HG02981 (cell line): ENCODE results near the gene TCF23.
"Not testable (repeated sequence)": the region's sequence is repeated elsewhere in the genome, so short reads cannot be mapped to it uniquely, and the experiment has no call there.

Source experiments
- ATAC-seq: cut with Tn5 transposase; IDR thresholded peaks from one replicate; pipeline ENCODE4 v1.9.1; 2021; ENCODE audit warnings: mild to moderate bottlenecking, moderate library complexity; ENCODE audit not compliant: unreplicated experiment

The TCF23 gene

GRCh38 chr2:27148801-27149439, at the start of gene TCF23:
TSS of gene TCF23 (plus strand) at chr2:27149004. CDS start at chr2:27149134, 130 bp downstream.
- ATAC-seq, result no peak

GRCh38 chr2:27099334-27099955, 49.4 kb upstream of the TCF23 start:
- no peak for ATAC-seq

GRCh38 chr2:27100036-27100435, 48.8 kb upstream of the TCF23 start:
- no peak for ATAC-seq

GRCh38 chr2:27102329-27102728, 46.5 kb upstream of the TCF23 start:
- no peak for ATAC-seq

GRCh38 chr2:27105981-27106380, 42.8 kb upstream of the TCF23 start:
- no peak for ATAC-seq

GRCh38 chr2:27108221-27108620, 40.6 kb upstream of the TCF23 start:
- no peak for ATAC-seq

- no peak for ATAC-seq
Measured at GRCh38 chr2:27109083-27109482, 39.7 kb upstream of the TCF23 start.

GRCh38 chr2:27110603-27111352, 38.0 kb upstream of the TCF23 start:
- not testable (repeated sequence) for ATAC-seq

- ATAC-seq, result not testable (repeated sequence)
Measured at GRCh38 chr2:27111392-27112078, 37.3 kb upstream of the TCF23 start.

GRCh38 chr2:27115519-27115918, 33.3 kb upstream of the TCF23 start:
- no peak for ATAC-seq

- ATAC-seq, result no peak
Measured at GRCh38 chr2:27117995-27118524, 30.7 kb upstream of the TCF23 start.

GRCh38 chr2:27118525-27119329, 30.1 kb upstream of the TCF23 start, which contains the start of gene CGREF1:
TSS of gene CGREF1 (minus strand) at chr2:27119128. CDS start at chr2:27104366, 14,762 bp downstream.
- no peak for ATAC-seq

GRCh38 chr2:27119330-27119670, 29.5 kb upstream of the TCF23 start:
- not testable (repeated sequence) for ATAC-seq

GRCh38 chr2:27121906-27122305, 26.9 kb upstream of the TCF23 start:
- ATAC-seq, result no peak

GRCh38 chr2:27122791-27123190, 26.0 kb upstream of the TCF23 start:
- ATAC-seq, result no peak

GRCh38 chr2:27123302-27124150, 25.3 kb upstream of the TCF23 start, which contains the start of gene ABHD1:
TSS of gene ABHD1 (plus strand) at chr2:27123815. CDS start at chr2:27123949, 134 bp downstream.
- ATAC-seq, result no peak

- ATAC-seq, result no peak
Measured at GRCh38 chr2:27125104-27125503, 23.7 kb upstream of the TCF23 start.

- no peak for ATAC-seq
Measured at GRCh38 chr2:27126252-27126710, 22.5 kb upstream of the TCF23 start.
